GM20431 (cell line): Measurements from ENCODE around the gene GAS2L3.

Experiments
- in situ Hi-C: fragments of 300-500 bp; cut with MseI, MboI; formaldehyde crosslinking; loops from one replicate; pipeline ENCODE4 v1.15.0; 2020; ENCODE audit warnings: low sequenced_read_pairs; ENCODE audit not compliant: unreplicated experiment

The GAS2L3 gene

DNA sequence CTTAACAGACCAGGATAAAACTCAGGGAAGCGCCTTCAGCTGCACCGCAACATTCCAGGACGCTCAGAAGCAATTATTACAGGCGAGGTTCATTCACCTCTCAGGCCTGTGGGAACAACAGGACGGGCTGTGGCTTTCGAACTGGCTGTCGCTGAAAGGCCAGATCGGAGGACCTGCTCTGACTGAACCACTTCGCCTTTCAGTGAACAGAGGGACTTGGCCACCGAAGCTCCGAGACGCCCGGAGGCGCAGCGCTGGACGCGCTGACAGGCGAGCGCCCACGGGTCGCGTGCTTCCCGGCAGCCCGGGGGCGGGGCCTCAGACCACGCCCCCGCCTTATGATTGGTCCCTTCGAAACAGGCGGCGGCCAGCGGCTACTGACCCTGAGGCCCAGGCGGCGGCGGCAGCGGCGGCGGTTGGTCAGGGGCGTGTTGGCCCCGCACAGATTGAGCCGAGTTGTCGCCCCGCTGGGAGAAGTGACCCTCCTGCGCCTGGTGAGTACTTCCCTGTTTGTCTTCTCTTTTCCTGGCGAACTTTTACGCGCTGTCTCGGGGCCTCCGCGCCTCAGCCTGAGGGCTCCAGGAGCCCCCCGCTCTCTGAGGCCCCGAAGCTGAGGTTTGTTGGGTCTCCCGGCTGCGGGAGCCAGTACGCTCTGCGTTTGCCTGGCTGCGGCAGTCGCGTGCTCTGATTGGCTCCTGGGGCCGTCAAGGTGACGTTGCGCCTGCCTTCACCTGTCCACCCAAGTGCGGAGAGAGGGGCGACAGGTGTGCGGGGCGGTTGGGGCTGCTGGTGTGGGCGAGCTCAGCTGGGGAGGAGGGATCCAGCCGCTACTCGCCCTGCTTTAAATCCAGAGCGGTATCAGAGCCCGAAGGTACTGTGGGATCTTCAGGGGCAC is at the start of gene GAS2L3:
Gene GAS2L3 (plus strand): TSS at position 393 of the 895 bp plus-strand sequence. CDS start 21,221 bp downstream, outside the sequence.
- in situ Hi-C loops = loop anchor here (25.0 kb wide), 1 partner anchor 336 kb away; no protein-coding TSS in a partner anchor

DNA sequence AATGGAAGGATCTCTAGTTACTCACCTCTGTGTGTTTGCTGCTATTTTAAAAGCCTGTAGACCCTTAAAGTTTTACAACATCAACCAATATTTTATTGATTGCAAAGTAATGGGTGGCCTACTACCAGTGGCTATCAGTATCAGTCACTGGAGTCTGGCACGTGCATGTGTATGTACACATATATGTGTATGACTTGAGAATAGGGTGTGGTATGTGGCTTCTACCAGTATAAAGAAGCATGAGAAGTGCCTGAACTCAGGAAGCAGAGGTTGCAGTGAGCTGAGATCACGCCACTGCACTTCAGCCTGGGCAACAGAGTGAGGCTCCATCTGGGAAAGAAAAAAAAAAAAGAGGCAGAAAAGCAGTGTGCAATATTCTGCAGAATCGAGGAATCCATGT is 45.5 kb upstream of the GAS2L3 start:
- in situ Hi-C loops = no loop called here

DNA sequence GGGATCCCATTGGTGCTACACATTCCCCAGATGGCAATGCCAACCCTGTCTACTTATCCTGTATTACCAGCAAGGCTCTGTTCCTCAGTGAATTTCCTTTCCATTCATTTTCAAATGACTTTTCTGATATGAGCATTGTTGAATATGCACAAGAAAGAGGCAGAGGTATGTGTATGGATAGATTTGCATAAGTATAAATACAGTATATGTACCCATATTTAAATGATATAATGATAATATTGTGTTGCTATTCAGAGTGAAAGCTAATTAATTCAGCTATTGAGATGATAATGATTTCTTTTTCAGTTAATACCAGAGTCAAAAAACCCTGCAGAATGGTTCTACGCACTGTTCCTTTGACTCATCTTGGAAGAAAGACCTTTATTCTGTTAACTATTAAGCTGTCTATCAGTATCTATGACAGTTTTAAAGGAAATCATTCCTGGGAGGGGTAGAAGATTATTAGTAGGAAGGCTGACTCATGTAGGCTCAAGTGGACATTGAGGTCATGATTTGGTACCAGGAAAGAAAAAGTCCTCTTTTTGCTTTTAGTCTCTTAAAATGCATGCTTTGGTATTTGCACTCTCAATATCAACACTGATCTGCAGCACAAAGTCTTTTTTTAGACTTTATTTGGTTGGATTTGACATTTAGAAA is 44.9 kb upstream of the GAS2L3 start:
- in situ Hi-C loops = no loop called here

GRCh38 chr12:100529756-100530350 is 43.6 kb upstream of the GAS2L3 start:
- in situ Hi-C loops = no loop called here

- in situ Hi-C loops = no loop called here
These were observed 40.1 kb upstream of the GAS2L3 start for GRCh38 chr12:100533376-100533775.

- in situ Hi-C loops = no loop called here
These were observed 38.8 kb upstream of the GAS2L3 start for GRCh38 chr12:100534625-100535227.

- in situ Hi-C loops = no loop called here
These were observed 34.3 kb upstream of the GAS2L3 start for GRCh38 chr12:100539202-100539601.

- in situ Hi-C loops = no loop called here
These were observed 29.3 kb upstream of the GAS2L3 start for GRCh38 chr12:100544165-100544564.

DNA sequence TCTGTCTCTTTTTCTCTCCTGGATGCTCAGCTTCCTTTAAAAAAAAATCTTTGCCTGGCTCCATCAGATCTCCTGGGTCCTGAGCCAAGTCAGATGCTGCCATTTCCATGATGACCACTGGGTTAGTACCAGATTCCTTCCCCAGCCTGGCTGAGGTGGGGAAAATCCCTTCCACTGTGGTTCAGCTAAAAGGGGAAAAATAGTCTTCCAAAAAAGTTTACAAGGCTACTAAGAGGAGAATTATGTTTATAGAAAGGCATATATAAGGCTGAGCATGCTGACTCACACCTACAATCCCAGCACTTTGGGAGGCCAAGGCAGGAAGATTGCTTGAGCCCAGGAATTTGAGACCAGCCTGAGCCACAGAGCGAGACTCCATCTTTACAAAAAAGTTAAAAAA is 28.4 kb upstream of the GAS2L3 start:
- in situ Hi-C loops = no loop called here

- in situ Hi-C loops = loop anchor here (25.0 kb wide), 1 partner anchor 317 kb away; no protein-coding TSS in a partner anchor
These were observed 19.5 kb upstream of the GAS2L3 start for GRCh38 chr12:100553936-100554335.

DNA sequence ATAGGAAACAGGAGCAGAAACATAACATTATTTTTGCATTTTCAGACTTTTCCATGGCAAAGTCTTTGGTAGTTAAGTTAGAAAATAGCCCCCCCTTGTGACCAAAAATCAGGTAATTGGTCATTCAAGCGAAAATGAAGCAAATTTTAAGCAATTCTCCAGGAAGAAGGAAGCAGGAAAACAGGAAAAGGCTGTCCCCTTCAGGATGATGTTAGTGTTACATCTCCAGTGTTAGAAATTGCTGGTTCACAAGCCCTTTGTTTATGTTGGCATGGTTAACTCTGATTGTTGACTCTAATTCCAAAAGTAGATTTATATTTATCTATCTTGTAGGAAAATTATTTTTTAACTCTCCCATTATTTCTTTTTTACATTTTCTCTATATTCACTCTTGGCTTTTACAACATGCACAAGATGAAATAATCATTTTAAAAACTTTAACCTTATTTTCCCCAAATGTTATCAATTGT is 18.8 kb upstream of the GAS2L3 start:
- in situ Hi-C loops = loop anchor here (25.0 kb wide), 1 partner anchor 317 kb away; no protein-coding TSS in a partner anchor

DNA sequence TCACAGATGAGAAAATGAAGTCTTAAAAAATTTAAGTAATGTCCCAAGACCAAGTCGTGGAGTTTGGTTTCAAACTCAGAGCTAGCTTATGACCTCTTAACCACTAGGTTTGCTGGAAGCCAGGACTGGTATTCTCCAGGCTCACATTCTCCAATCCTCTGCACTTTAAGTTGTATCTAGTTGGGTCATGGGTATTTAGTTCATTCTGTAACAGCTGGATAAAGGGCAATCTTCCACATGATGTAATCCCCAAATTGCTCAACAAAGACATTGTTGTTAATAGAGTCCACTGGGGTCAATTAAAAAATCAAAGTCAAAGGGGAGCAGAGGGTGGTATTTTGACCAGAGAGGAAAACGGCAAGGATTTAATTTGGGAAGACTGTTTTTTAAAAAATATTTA is 17.8 kb upstream of the GAS2L3 start:
- in situ Hi-C loops = loop anchor here (25.0 kb wide), 1 partner anchor 318 kb away; no protein-coding TSS in a partner anchor

GRCh38 chr12:100557357-100557756 is 16.1 kb upstream of the GAS2L3 start:
- in situ Hi-C loops = loop anchor here (25.0 kb wide), 1 partner anchor 320 kb away; no protein-coding TSS in a partner anchor

DNA sequence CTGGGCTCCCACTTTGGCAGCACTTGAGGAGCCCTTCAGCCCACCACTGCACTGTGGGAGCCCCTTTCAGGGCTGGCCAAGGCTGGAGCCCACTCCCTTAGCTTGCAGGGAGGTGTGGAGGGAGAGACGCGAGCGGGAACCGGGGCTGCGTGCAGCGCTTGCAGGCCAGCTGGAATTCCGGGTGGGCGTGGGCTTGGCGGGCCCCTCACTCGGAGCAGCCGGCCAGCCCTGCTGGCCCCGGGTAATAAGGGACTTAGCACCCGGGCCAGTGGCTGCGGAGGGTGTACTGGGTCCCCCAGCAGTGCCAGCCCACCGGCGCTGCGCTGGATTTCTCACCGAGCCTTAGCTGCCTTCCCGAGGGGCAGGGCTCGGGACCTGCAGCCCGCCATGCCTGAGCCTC is 14.2 kb upstream of the GAS2L3 start:
- in situ Hi-C loops = loop anchor here (25.0 kb wide), 1 partner anchor 322 kb away; no protein-coding TSS in a partner anchor

DNA sequence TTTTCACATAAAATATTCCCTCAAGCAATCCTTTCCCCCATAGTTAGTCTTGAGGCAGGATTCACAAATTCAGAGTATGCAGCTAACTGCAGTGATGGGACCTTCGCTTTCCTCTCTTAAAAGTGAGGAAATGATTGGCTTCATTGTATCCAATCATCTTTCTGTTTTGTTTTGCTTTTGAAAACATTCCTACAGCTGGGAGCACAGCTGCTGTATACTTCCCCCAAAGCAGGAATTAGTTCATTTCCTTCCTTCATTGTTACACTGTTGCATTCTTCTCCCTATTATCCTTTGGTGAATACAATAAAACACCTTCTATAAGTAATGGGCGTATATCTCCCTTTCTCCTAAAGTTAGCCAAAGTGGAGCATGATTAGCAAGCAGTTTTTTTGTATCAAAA is 9.4 kb upstream of the GAS2L3 start:
- in situ Hi-C loops = loop anchor here (25.0 kb wide), 1 partner anchor 327 kb away; no protein-coding TSS in a partner anchor

DNA sequence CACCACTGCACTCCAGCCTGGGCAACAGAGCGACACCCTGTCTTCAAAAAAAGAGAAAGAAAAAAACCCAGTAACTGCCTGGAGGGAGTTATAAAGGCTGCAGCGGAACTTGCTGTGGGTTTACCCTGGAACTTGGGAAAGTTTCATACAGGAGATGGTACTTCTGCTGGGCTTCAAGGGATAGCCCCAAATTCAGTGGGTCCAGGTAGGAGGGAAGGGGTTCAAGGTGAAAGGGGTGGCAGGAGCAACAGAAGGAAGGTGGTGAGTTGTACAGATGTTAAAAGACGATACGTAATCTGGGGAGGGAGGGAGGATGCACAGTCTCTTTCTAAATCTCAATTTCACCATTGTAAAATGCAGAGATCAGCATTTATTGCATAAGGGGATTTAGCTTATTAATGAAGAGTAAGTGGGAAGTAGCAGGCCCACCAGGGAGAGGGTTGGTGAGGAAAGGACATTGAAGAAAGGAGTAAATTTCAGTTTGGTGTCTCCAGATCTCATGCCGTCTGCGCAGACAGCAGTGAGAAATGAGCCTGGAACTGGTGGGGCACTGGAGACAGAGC is 8.5 kb upstream of the GAS2L3 start:
- in situ Hi-C loops = loop anchor here (25.0 kb wide), 1 partner anchor 328 kb away; no protein-coding TSS in a partner anchor

GRCh38 chr12:100565987-100566545 is 7.4 kb upstream of the GAS2L3 start:
- in situ Hi-C loops = loop anchor here (25.0 kb wide), 1 partner anchor 329 kb away; no protein-coding TSS in a partner anchor

DNA sequence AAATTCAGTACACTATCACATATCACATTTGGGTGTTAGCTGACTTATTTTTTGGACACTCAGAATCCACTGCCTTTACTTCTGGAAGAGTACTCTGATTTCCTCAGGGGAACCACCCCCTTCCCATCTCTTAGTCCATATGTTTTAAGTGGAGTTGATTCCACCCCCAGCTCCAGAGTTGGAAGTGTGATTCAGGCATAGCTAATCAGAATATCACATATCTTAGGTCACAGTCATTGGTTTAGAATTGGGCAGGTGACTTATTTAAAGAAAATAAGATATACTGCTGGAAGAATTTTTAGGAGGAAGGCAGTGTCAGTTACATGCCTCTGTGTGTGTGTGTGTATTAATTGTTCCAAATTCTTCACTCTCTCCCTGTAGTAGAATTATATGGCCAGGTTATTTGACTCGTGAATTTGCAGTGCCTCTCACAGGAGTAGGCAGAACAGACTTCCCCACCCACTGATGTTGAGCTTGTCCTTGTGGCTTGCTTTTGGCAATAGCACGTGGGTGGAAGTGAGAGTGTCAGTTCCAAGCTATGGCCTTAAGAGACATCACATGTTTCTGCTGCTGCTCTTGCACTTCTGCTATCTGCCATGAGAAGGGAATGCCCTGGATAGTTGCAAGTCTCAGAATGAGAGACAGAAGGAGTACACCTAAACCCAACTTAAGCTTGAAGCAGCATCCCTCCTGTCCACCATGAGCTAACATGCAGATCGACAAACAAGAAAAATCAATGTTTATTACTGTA is 6.4 kb upstream of the GAS2L3 start:
- in situ Hi-C loops = loop anchor here (25.0 kb wide), 1 partner anchor 330 kb away; no protein-coding TSS in a partner anchor
